GM13976 (cell line): Measurements from ENCODE around the gene ANO4.

Experiments
- DNase-seq: peaks from one replicate; pipeline ENCODE4 v3.0.0; 2012; ENCODE audit warnings: low spot score
- in situ Hi-C: fragments of 300-500 bp; cut with MboI; formaldehyde crosslinking; loops from one replicate; pipeline ENCODE4 v1.12.0; 2022; ENCODE audit warnings: low sequenced_read_pairs, mixed read lengths, inconsistent platforms; ENCODE audit not compliant: unreplicated experiment
- TF ChIP-seq, protein P1 (sequence below): IDR thresholded peaks from 2 replicates; pipeline ENCODE4 v1.5.1; 2012; ENCODE audit warnings: borderline replicate concordance, mild to moderate bottlenecking; ENCODE audit not compliant: insufficient read depth; ENCODE audit errors: extremely low read depth, missing control alignments, control extremely low read depth

The ANO4 gene

DNA sequence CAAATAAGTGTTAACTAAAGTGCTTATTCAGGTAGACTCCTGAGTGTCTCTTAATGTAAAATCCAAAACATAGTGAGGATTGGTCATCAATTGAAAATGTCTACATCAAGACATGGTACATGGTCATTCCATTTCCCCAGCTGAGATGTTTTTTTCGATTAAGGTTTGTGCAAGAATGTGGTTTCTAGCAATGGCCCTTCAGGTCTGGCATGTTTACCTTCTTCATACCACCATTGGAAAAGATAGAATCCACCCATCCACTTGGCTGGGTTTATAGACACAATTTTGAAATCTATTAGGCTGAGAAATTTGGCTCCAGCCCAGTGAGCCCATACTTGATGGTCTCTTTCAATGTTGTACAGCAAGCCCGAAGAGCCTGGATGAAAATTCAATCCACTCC lies 145.9 kb downstream of the ANO4 start:
- TF ChIP-seq, protein P1, sequence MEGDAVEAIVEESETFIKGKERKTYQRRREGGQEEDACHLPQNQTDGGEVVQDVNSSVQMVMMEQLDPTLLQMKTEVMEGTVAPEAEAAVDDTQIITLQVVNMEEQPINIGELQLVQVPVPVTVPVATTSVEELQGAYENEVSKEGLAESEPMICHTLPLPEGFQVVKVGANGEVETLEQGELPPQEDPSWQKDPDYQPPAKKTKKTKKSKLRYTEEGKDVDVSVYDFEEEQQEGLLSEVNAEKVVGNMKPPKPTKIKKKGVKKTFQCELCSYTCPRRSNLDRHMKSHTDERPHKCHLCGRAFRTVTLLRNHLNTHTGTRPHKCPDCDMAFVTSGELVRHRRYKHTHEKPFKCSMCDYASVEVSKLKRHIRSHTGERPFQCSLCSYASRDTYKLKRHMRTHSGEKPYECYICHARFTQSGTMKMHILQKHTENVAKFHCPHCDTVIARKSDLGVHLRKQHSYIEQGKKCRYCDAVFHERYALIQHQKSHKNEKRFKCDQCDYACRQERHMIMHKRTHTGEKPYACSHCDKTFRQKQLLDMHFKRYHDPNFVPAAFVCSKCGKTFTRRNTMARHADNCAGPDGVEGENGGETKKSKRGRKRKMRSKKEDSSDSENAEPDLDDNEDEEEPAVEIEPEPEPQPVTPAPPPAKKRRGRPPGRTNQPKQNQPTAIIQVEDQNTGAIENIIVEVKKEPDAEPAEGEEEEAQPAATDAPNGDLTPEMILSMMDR, result no peak
- DNase-seq, result no peak
- in situ Hi-C loops, result no loop called here

- TF ChIP-seq, protein P1, result no peak
- no peak for DNase-seq
- in situ Hi-C loops, result no loop called here
These were observed 148.6 kb downstream of the ANO4 start for GRCh38 chr12:100942984-100943749.

DNA sequence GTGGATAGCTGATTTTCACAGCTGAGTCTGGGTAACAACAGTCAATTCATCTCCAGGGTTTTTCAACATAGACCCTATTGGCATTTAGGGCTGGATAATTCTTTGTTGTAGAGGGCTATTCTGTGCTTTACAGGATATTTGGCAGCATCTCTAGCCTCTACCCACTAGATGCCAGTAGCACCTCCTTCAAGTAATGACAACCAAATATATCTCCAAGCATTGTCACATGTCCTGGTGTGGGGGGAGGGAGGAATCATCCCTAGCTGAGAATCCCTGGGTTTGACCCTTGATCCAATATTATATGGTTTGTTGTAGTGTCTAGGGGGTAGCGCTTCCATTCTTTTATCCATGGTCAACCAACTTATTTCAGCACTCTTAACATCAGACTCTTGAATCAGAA lies 157.2 kb downstream of the ANO4 start:
- in situ Hi-C loops, result no loop called here
- DNase-seq, result no peak
- TF ChIP-seq, protein P1, result no peak

DNA sequence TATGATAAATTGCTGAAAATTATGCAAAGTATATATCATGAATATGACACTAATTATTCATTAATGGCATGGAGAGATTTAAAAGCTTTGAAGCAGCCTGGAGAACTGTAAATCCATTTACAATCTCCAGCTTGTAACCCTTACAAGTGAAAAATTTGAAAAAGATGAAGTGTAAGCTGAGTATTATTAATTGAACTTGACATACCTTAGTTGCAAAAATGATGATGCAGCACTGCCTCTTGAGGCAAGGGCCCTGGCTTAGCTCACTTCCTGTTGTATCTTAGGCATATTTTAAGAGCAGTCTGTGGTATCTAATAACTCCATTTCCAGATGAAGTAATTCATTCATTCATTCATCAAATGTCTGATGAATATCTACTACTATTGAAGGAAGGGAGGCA lies 158.6 kb downstream of the ANO4 start:
- no peak for DNase-seq
- TF ChIP-seq, protein P1, result no peak
- in situ Hi-C loops, result no loop called here

DNA sequence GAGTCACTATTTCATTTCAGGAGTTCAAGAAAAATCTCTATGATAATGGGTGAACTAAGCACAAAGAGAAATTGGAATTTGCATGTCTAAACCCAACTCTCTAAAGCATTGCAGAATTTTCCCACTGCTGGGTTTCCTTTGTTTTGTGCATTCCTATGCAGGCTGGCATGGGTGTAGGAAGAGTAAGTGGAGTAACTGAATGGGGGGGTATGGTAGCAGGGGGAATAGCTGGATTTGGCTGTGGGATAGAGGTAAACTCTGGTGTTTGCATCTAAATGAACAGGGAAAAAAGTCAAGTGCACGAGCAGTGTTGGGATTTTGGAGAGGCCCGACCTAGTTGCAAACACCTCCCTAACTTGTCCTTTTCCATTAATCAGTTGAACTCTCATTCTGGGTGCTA lies 159.1 kb downstream of the ANO4 start:
- TF ChIP-seq, protein P1, result no peak
- in situ Hi-C loops, result no loop called here

GRCh38 chr12:100954118-100954517 lies 159.5 kb downstream of the ANO4 start:
- TF ChIP-seq, protein P1, result no peak
- in situ Hi-C loops, result no loop called here
- no peak for DNase-seq

More for the DNA sequence above, 159.1 kb downstream of the ANO4 start:
- DNase-seq, result no peak
